ENCODE measurements around the gene CLCN6.

The CLCN6 gene

DNA sequence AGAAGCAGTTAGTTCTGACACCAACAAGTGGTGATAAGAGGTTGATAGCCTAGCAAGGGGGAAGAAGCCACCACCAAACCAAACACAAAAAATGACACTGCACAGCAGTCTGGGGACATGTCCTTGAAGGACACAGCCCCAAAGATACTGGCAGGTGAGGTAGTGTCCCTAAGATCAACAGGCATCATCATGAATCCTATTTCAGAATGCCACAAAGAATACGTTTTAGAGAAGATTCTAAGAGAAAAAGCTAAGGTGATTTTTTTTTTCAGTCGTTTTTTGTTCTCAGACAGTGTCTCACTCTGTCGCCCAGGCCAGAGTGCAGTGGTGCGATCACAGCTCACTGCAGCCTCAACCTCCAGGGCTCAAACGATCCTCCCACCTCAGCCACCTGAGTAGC lies 19.8 kb upstream of the CLCN6 start:
- TF ChIP-seq ZSCAN16 (tag by site-specific recombination; IDR thresholded peaks at IDR 0.05), result no peak
- TF ChIP-seq ZFP3 (tag by site-specific recombination; IDR thresholded peaks at IDR 0.05; ENCODE audit: low read depth), result no peak
- no peak for TF ChIP-seq SALL2 (tag by site-specific recombination; IDR thresholded peaks at IDR 0.05; ENCODE audit: borderline replicate concordance)
- TF ChIP-seq ZNF426 (tag by site-specific recombination; IDR thresholded peaks at IDR 0.05), result no peak
- no peak for TF ChIP-seq ZNF610 (tag by site-specific recombination; IDR thresholded peaks at IDR 0.05; ENCODE audit: borderline replicate concordance)
- no peak for TF ChIP-seq KLF10 (tag by site-specific recombination; IDR thresholded peaks at IDR 0.05)
- no peak for TF ChIP-seq KLF16 (tag by site-specific recombination; IDR thresholded peaks at IDR 0.05)
- TF ChIP-seq, protein P1, sequence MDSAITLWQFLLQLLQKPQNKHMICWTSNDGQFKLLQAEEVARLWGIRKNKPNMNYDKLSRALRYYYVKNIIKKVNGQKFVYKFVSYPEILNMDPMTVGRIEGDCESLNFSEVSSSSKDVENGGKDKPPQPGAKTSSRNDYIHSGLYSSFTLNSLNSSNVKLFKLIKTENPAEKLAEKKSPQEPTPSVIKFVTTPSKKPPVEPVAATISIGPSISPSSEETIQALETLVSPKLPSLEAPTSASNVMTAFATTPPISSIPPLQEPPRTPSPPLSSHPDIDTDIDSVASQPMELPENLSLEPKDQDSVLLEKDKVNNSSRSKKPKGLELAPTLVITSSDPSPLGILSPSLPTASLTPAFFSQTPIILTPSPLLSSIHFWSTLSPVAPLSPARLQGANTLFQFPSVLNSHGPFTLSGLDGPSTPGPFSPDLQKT (IDR thresholded peaks at IDR 0.05; ENCODE audit: borderline replicate concordance, low read depth, low read length), result no peak
- TF ChIP-seq GLIS1 (tag by site-specific recombination; IDR thresholded peaks at IDR 0.05), result no peak
- H3K36me3 ChIP-seq (ENCODE audit: control insufficient read depth in 2 of 2, insufficient read depth in 1 of 2, low read length in 2 of 2), result peaks cover 0 to 16% of the 10 kb centered on the region in 2 experiments; a peak in 1 of 3 replicates
- no peak overlapping the region for H3K4me3 ChIP-seq (ENCODE audit: low read depth, low read length)
- CTCF ChIA-PET, result interaction anchor here (0.6 to 2.5 kb wide), 17 partner anchors 10 to 756 kb away, joined by 3 to 14 read pairs (median 4); no protein-coding TSS in a partner anchor
- POLR2A ChIA-PET, result interaction anchor here (0.7 kb wide), 2 partner anchors 17 to 143 kb away, joined by 3 read pairs; no protein-coding TSS in a partner anchor
- H3K4me1 ChIP-seq (ENCODE audit: control insufficient read depth, insufficient read depth, low read length), result no peaks in the 10 kb centered on the region
- H3K27ac ChIP-seq (ENCODE audit: extremely low read depth, low read depth, low read length), result no peak overlapping the region
- no peaks in the 10 kb centered on the region for H3K9me3 ChIP-seq (ENCODE audit: control insufficient read depth, insufficient read depth, low read depth, low read length)

DNA sequence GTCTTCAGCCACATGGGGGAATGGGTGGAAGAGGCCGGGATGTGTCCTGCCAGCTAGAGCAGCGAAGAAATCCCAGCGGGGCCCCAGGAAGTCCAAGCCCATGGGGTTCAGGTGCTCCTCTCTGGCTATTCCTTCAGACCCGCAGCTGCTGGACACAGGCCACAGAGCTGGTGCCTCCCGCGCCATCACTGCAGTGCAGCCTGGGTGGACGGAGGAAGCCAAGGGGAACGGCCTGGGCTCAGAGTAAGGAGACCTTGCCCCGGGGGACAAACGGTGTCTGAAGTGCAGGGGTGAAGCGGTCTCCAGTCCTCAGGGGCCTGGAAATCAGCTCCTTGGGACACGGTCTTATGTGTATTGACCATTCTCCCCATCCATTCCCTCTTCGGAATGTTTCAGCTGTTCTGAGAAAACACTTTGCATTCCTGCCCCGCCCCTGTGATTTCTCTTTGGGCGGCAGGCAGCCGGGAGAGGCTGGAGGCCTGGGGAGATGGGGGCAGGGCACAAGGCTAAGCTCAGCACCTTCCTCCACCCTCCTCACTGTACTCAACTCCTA lies 18.7 kb upstream of the CLCN6 start:
- CTCF ChIA-PET, result interaction anchor here (0.6 to 1.4 kb wide), 7 partner anchors 16 to 179 kb away, joined by 3 to 5 read pairs (median 3); no protein-coding TSS in a partner anchor
- TF ChIP-seq ZNF341 (tag by site-specific recombination; IDR thresholded peaks at IDR 0.05; ENCODE audit: low read depth) (peak; percentile 51), KLF1 (tag by site-specific recombination; IDR thresholded peaks at IDR 0.05) (0 out of 2 replicates have a peak, but pooled peaks have one; percentile 39)
- TF ChIP-seq, protein P2, sequence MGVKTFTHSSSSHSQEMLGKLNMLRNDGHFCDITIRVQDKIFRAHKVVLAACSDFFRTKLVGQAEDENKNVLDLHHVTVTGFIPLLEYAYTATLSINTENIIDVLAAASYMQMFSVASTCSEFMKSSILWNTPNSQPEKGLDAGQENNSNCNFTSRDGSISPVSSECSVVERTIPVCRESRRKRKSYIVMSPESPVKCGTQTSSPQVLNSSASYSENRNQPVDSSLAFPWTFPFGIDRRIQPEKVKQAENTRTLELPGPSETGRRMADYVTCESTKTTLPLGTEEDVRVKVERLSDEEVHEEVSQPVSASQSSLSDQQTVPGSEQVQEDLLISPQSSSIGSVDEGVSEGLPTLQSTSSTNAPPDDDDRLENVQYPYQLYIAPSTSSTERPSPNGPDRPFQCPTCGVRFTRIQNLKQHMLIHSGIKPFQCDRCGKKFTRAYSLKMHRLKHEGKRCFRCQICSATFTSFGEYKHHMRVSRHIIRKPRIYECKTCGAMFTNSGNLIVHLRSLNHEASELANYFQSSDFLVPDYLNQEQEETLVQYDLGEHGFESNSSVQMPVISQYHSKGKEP (tag by site-specific recombination; IDR thresholded peaks at IDR 0.05), result no peak
- TF ChIP-seq, protein P3, sequence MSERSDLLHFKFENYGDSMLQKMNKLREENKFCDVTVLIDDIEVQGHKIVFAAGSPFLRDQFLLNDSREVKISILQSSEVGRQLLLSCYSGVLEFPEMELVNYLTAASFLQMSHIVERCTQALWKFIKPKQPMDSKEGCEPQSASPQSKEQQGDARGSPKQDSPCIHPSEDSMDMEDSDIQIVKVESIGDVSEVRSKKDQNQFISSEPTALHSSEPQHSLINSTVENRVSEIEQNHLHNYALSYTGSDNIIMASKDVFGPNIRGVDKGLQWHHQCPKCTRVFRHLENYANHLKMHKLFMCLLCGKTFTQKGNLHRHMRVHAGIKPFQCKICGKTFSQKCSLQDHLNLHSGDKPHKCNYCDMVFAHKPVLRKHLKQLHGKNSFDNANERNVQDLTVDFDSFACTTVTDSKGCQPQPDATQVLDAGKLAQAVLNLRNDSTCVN (tag by site-specific recombination; optimal IDR thresholded peaks at IDR 0.05), result no peak
- POLR2A ChIA-PET, result interaction anchor here (0.6 to 1.4 kb wide), 3 partner anchors 16 to 1970 kb away, joined by 5 to 9 read pairs (median 6); partner anchors contain the start of genes CLCN6 and MTHFR
- Histone ChIP-seq H3K4me3 (ENCODE audit: low read depth, low read length) (no peak overlapping the region), H3K9me3 (ENCODE audit: control insufficient read depth, insufficient read depth, low read depth, low read length) (no peaks in the 10 kb centered on the region), H3K27ac (ENCODE audit: extremely low read depth, low read depth, low read length) (no peak overlapping the region), H3K4me1 (ENCODE audit: control insufficient read depth, insufficient read depth, low read length) (no peaks in the 10 kb centered on the region), H3K36me3 (ENCODE audit: control insufficient read depth in 2 of 2, insufficient read depth in 1 of 2, low read length in 2 of 2) (peaks cover 0 to 23% of the 10 kb centered on the region in 2 experiments; a peak in 1 of 3 replicates)

DNA sequence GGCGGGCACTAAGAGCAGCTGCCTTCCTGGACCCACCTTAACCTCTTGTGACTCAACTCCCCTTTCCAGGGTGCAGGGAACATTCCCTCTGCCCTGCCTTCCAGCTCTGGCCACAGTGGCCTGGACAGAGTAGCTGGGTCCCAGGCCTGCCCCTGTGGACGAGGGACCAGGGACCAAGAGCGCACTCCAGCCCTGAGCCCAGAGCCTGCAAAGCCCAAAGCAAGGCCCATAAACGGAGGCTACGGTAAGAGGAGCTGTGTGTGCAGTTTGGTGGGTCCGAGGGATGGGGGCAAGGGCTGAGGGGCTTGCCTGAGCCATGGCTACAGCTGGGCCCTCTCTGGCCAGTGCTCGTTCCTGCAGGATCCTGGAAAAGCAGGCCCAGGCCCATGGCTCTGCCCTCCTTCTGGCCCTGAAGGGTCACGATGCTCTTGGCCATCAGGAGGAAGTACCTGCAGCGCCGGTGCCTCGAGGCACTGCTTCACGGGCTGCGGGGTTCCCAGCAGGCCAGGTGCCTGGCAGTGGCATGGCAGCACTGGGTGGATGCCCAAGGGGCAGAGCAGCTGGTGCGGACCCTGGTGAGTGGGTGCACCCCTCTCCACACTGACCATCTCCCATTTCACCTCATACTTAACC lies 18.1 kb upstream of the CLCN6 start:
- Histone ChIP-seq H3K27ac (ENCODE audit: extremely low read depth, low read depth, low read length) (no peak overlapping the region), H3K4me1 (ENCODE audit: control insufficient read depth, insufficient read depth, low read length) (no peaks in the 10 kb centered on the region), H3K36me3 (ENCODE audit: control insufficient read depth in 2 of 2, insufficient read depth in 1 of 2, low read length in 2 of 2) (peaks cover 0 to 29% of the 10 kb centered on the region in 2 experiments; a peak in 1 of 3 replicates), H3K4me3 (ENCODE audit: low read depth, low read length) (no peak overlapping the region), H3K9me3 (ENCODE audit: control insufficient read depth, insufficient read depth, low read depth, low read length) (no peaks in the 10 kb centered on the region)
- CTCF ChIA-PET, result interaction anchor here (0.6 to 1.4 kb wide), 6 partner anchors 16 to 239 kb away, joined by 3 to 4 read pairs (median 3); no protein-coding TSS in a partner anchor
- TF ChIP-seq, protein P4, sequence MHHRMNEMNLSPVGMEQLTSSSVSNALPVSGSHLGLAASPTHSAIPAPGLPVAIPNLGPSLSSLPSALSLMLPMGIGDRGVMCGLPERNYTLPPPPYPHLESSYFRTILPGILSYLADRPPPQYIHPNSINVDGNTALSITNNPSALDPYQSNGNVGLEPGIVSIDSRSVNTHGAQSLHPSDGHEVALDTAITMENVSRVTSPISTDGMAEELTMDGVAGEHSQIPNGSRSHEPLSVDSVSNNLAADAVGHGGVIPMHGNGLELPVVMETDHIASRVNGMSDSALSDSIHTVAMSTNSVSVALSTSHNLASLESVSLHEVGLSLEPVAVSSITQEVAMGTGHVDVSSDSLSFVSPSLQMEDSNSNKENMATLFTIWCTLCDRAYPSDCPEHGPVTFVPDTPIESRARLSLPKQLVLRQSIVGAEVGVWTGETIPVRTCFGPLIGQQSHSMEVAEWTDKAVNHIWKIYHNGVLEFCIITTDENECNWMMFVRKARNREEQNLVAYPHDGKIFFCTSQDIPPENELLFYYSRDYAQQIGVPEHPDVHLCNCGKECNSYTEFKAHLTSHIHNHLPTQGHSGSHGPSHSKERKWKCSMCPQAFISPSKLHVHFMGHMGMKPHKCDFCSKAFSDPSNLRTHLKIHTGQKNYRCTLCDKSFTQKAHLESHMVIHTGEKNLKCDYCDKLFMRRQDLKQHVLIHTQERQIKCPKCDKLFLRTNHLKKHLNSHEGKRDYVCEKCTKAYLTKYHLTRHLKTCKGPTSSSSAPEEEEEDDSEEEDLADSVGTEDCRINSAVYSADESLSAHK (tag by site-specific recombination; IDR thresholded peaks at IDR 0.05), result no peak
- TF ChIP-seq, protein P5, sequence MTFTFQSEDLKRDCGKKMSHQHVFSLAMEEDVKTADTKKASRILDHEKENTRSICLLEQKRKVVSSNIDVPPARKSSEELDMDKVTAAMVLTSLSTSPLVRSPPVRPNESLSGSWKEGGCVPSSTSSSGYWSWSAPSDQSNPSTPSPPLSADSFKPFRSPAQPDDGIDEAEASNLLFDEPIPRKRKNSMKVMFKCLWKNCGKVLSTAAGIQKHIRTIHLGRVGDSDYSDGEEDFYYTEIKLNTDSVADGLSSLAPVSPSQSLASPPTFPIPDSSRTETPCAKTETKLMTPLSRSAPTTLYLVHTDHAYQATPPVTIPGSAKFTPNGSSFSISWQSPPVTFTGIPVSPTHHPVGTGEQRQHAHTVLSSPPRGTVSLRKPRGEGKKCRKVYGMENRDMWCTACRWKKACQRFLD (tag by site-specific recombination; IDR thresholded peaks at IDR 0.05), result no peak
- TF ChIP-seq ZNF121 (tag by site-specific recombination; IDR thresholded peaks at IDR 0.05), result peak; percentile 29; the same call in 1 of the 2 replicates
- POLR2A ChIA-PET, result interaction anchor here (0.6 to 1.4 kb wide), 3 partner anchors 15 to 1969 kb away, joined by 5 to 9 read pairs (median 6); partner anchors contain the start of genes CLCN6 and MTHFR

All from HEK293 (cell line).